ENCODE results near the gene MRFAP1.

The MRFAP1 gene

GRCh38 chr4:6610856-6611430, 29.5 kb upstream of the MRFAP1 start:
- DNase-seq (ENCODE audit: low read depth), result no peak
- no peak for TF ChIP-seq CTCF (IDR thresholded peaks at IDR 0.05; ENCODE audit: insufficient read depth, low read depth, low read length, missing control alignments)
- H3K4me3 ChIP-seq (ENCODE audit: low read length), result no peak overlapping the region

GRCh38 chr4:6612961-6613675, 27.4 kb upstream of the MRFAP1 start:
- no peak overlapping the region for H3K4me3 ChIP-seq (ENCODE audit: low read length)
- no peak for DNase-seq (ENCODE audit: low read depth)
- TF ChIP-seq CTCF (IDR thresholded peaks at IDR 0.05; ENCODE audit: insufficient read depth, low read depth, low read length, missing control alignments), result no peak

- no peak for TF ChIP-seq CTCF (IDR thresholded peaks at IDR 0.05; ENCODE audit: insufficient read depth, low read depth, low read length, missing control alignments)
- no peak for DNase-seq (ENCODE audit: low read depth)
These were observed 26.5 kb upstream of the MRFAP1 start for GRCh38 chr4:6613676-6614651.

GRCh38 chr4:6614701-6615230, 25.7 kb upstream of the MRFAP1 start:
- no peak for DNase-seq (ENCODE audit: low read depth)
- no peak for TF ChIP-seq CTCF (IDR thresholded peaks at IDR 0.05; ENCODE audit: insufficient read depth, low read depth, low read length, missing control alignments)
- H3K4me3 ChIP-seq (ENCODE audit: low read length), result no peak overlapping the region

More at GRCh38 chr4:6613676-6614651, 26.5 kb upstream of the MRFAP1 start:
- no peak overlapping the region for H3K4me3 ChIP-seq (ENCODE audit: low read length)

- no peak for DNase-seq (ENCODE audit: low read depth)
- TF ChIP-seq CTCF (IDR thresholded peaks at IDR 0.05; ENCODE audit: insufficient read depth, low read depth, low read length, missing control alignments), result no peak
- no peak overlapping the region for H3K4me3 ChIP-seq (ENCODE audit: low read length)
These were observed 24.1 kb upstream of the MRFAP1 start for GRCh38 chr4:6616087-6616995.

- H3K4me3 ChIP-seq (ENCODE audit: low read length), result no peak overlapping the region
- DNase-seq (ENCODE audit: low read depth), result no peak
- TF ChIP-seq CTCF (IDR thresholded peaks at IDR 0.05; ENCODE audit: insufficient read depth, low read depth, low read length, missing control alignments), result no peak
These were observed 23.2 kb upstream of the MRFAP1 start for GRCh38 chr4:6617246-6617645.
